GM18508 (cell line): Measurements from ENCODE around the gene ADAM19.

Experiments used
- ATAC-seq: cut with Tn5 transposase; IDR thresholded peaks from one replicate; pipeline ENCODE4 v1.9.1; 2021; ENCODE audit warnings: moderate number of reproducible peaks; ENCODE audit not compliant: insufficient read depth, unreplicated experiment

The ADAM19 gene

GRCh38 chr5:157575381-157576020, at the start of gene ADAM19:
TSS of gene ADAM19 (minus strand) at chr5:157575775. CDS start at chr5:157575696, 79 bp downstream.
- no peak for ATAC-seq

DNA sequence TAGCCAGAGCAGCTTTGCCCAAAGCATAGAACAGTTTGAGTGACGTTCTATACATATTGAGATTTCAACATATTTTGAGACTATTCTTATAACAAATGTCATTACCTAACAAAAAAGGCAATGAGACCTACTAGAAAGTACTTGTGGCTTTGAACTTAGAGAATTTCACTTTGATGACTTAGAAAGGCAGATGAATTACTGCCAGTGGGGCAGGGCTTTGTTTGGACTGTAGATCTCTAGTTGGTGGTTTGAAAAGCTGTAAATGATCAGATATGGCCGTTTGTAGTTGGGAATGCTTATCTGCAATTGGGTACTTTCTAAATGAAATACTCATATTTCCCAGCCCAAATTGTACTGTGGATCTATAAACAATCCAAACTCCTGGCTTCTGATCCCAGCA, 48.6 kb upstream of the ADAM19 start:
- no peak for ATAC-seq

DNA sequence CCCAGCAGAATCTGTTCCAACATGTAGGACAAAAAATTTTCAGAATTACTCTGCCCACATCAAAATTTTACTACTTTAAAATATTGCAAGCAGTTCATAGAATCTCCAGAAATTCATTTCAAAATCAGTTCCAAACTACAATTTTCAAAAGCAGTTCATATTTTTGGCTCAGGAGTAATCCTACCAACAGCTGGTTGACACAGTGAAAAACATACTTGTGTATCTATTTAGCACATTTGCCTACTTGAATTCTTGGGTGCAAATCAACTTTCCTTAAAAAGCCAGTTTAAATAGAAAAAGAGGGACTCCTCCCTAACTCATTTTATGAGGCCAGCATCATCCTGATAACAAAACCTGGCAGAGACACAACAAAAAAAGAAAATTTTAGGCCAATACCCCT, 45.2 kb upstream of the ADAM19 start:
- no peak for ATAC-seq

DNA sequence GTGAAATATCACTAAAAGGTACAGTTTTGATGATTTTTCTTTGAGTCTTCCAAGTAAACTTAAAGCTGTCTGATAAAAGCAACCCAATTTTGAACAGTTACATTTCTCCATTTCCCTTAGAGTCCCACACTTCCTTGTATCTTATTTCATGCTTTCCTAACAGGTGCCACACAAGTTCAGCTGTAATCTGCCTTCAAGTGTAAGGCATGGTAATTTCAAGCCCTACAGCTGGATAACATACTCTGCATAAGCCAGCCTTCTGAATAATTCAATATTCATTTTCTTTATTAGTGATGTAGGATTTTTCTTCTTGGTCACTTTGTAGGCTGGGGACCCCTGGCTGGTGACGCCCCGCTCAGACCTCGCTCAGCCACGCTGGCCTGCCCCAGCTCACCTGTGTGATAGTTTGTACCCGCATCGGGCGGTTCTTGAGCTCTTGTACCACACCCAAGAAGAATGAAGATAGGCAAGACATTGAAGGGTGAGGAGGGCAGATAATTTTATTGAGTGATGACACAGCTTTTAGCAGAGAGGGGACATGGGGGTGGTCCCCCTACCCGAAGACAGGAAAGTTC, 42.7 kb upstream of the ADAM19 start:
- ATAC-seq: no peak

- no peak for ATAC-seq
These were observed 41.2 kb upstream of the ADAM19 start for GRCh38 chr5:157616785-157617184.

GRCh38 chr5:157613385-157614245, 38.0 kb upstream of the ADAM19 start:
- no peak for ATAC-seq

- ATAC-seq: no peak
These were observed 37.0 kb upstream of the ADAM19 start for GRCh38 chr5:157612581-157612980.

- peak; percentile 57 for ATAC-seq
These were observed 36.2 kb upstream of the ADAM19 start for GRCh38 chr5:157611571-157612476.

GRCh38 chr5:157610990-157611389, 35.4 kb upstream of the ADAM19 start:
- ATAC-seq: peak; percentile 7

DNA sequence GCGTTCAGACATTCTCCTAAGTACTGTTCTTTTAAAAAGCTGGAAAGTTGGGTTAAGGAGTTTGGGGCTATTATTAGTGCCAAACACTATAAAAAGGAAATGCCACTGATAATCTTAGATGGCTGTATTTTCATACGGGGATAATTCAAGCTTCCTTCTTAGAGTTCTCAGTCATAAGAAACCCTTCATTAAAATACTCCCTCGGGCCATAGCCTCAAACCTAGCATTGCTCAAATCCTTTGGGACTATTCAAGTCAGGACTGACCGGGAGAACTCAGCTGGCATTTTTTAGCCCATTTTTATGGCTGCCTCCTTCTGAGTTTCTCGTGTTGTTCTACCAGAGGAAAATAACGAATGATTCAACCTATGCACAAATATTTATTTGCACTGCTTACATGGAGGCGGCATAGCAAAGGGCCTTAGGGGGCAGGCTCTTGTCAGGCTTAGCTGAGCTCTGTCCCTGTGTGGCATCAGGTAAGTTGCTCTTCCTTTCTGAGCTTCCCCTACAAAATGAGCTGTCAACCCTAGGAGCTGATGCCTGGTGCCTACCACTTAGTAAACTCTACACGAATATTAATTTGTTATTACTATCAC, 33.5 kb upstream of the ADAM19 start:
- ATAC-seq: no peak

- ATAC-seq: no peak
These were observed 32.0 kb upstream of the ADAM19 start for GRCh38 chr5:157607371-157608161.

DNA sequence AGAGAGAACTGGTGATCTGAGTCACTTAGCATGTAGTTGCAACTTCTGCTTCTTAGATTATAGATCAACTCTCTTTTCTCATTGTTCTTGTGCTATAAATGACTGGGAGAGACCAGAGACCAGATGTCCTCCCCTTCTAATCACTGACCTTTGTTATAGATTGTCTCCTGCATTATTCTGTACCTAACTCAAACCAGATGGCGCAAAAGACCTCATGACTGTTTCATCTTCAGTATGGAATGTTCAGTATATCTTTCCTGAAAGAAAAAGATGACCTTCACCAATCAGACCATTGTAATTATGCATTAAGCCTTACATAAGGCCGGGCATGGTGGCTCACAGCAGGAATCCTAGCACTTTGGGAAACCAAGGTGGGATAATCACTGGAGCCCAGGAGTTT, 30.5 kb upstream of the ADAM19 start:
- no peak for ATAC-seq

GRCh38 chr5:157603333-157604190, 28.0 kb upstream of the ADAM19 start:
- ATAC-seq: no peak

DNA sequence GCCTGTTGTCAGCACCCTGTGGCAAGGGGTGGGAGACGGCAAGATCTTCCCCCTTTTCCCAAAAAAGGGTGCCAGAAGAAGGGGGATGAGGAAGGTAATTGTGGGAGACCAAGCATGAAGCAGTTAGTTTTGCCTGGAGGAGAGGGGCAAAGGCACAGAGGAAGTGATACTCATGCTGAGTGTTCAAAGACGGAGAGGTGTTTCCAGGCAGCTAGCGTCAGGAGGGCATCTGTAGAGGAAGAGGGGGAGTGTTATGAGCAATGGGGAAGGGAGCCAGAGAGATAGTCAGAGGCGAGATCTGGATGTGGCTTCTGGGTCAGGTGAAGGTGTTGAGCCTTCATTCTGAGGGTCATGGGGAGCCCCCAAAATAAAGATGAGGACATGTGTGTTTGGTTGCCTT, 26.9 kb upstream of the ADAM19 start:
- ATAC-seq: no peak

DNA sequence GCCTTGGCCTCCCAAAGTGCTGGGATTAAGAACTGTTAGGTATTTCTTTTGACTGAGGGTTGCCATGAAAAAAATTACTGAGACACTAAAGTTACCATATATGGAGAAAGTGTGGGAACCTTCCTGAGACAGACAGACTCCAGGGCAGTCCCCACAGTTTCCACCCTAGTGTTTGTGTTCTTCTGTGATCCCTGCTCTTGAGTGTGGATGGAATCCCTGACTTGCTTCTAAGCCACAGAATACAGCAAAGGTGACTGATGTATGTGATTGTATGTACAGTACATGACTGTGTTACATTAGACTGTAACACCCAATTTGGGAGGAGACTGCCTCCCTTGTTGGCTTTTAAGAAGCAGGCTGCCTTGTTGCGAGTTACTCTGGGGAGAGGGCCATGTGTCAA, 24.7 kb upstream of the ADAM19 start:
- no peak for ATAC-seq

DNA sequence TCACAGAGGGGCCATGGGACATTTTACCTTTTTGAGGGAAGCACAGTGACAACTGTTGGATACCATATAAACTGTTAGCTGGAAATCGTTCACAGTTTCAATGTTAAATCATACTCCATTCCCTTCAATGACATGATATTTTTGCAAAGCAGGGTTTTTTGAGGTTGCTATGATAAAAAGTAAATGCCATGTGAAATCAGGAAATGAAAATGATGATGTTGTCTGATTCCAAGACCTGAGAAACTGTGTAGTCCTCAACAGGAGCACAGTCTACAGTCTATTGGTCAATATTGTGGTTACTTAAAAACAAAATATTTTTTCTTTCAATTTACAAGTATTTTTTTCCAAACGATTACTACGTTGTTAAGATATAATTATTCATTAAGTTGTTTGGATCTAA, 24.0 kb upstream of the ADAM19 start:
- ATAC-seq: no peak

DNA sequence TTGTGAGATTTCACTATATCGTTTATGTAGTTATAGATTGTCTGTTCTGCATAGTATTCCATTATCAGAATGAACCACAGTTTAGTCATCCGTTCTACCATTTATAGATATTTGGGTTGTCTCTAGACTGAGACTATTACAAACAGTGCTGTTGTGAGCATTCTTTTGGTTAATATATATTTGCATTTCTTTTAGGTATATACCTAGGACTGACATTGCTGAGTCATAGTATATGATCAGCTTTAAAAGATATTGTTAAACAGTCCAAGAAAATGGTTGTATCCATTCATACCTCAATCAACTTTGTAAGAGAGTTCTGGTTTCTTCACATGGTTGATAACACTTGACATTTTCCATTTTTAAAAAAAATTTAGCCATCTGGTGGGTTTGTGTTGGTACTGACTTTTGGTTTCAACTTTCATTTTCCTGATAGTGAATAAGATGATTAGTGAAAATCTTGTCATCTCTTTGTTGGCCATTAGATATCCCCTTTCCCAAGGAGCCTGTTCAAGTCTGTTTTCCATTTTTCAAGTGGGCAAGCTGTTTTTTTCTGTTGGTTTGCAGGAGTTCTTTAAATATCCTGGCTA, 22.9 kb upstream of the ADAM19 start:
- peak; percentile 25 for ATAC-seq

DNA sequence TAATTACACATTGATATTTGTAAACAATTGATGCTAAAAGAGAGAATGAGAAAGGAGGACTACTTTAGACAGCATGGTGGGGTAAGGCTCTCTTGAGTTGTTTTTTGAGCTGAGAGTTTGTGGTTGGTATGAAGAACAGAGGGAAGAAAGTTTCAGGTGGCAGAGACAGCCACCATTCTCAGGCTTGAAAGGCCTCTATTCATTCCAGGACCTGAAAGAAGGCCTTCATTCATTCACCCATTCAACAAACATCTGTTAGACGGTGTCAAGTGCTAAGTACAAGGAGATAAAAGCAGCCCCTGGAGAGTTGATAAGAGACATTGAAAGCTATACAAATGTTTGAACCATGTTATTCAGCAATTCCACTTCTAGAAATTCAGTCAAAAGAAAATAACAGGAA, 21.7 kb upstream of the ADAM19 start:
- no peak for ATAC-seq
